HUES64 (cell line): ENCODE measurements around the gene B4GALNT2.

Experiments used
- H3K27ac ChIP-seq: 2 replicates; pipeline ENCODE4 v1.7.0; 2013; ENCODE audit warnings: low read depth, low read length, inconsistent platforms
- H3K27me3 ChIP-seq: 2 replicates; pipeline ENCODE4 v1.6.1; 2013; ENCODE audit warnings: mild to moderate bottlenecking, low read length; ENCODE audit not compliant: insufficient read depth
- H3K36me3 ChIP-seq: 2 replicates; pipeline ENCODE4 v1.6.1; 2013; ENCODE audit warnings: mild to moderate bottlenecking, low read length; ENCODE audit not compliant: insufficient read depth
- H3K4me1 ChIP-seq: 2 replicates; pipeline ENCODE4 v1.6.1; 2013; ENCODE audit warnings: mild to moderate bottlenecking, low read length, moderate library complexity; ENCODE audit not compliant: insufficient read depth
- H3K4me3 ChIP-seq: 2 replicates; pipeline ENCODE4 v1.5.1; 2013; ENCODE audit warnings: mild to moderate bottlenecking, low read length, moderate library complexity
- H3K9ac ChIP-seq: 2 replicates; pipeline ENCODE4 v1.6.1; 2013; ENCODE audit warnings: mild to moderate bottlenecking, low read depth, low read length
- H3K9me3 ChIP-seq: 2 replicates; pipeline ENCODE4 v1.6.1; 2013; ENCODE audit warnings: low read depth, low read length; ENCODE audit not compliant: insufficient read depth
- WGBS: fragments of 150-250, 120-280 bp; methylation state at CpG from one replicate; pipeline ENCODE4 v1.1.7; 2013; ENCODE audit warnings: missing lambda C conversion rate; 5-methylcytosine and 5-hydroxymethylcytosine counted together

Gene B4GALNT2

GRCh38 chr17:49197346-49197998 lies 64.9 kb downstream of the B4GALNT2 start:
- no peaks in the 10 kb centered on the region for H3K27me3 ChIP-seq
- H3K4me3 ChIP-seq = no peak overlapping the region
- no peaks in the 10 kb centered on the region for H3K36me3 ChIP-seq
- 73% methylated on average over 5 of the region's 5 CpGs for WGBS
- H3K4me1 ChIP-seq = no peaks in the 10 kb centered on the region
- H3K9ac ChIP-seq = no peak overlapping the region
- no peaks in the 10 kb centered on the region for H3K9me3 ChIP-seq
- H3K27ac ChIP-seq = no peak overlapping the region

GRCh38 chr17:49198211-49198610 lies 65.6 kb downstream of the B4GALNT2 start:
- Histone ChIP-seq H3K4me1 (no peaks in the 10 kb centered on the region), H3K4me3 (no peak overlapping the region), H3K27ac (no peak overlapping the region), H3K36me3 (no peaks in the 10 kb centered on the region), H3K9me3 (no peaks in the 10 kb centered on the region), H3K27me3 (no peaks in the 10 kb centered on the region), H3K9ac (no peak overlapping the region)
- 73% methylated on average over 2 of the region's 2 CpGs for WGBS

GRCh38 chr17:49200423-49201083 lies 68.0 kb downstream of the B4GALNT2 start:
- no peak overlapping the region for H3K4me3 ChIP-seq
- H3K9ac ChIP-seq = no peak overlapping the region
- H3K4me1 ChIP-seq = no peaks in the 10 kb centered on the region
- no peaks in the 10 kb centered on the region for H3K9me3 ChIP-seq
- WGBS = 90% methylated on average over 11 of the region's 13 CpGs
- no peaks in the 10 kb centered on the region for H3K36me3 ChIP-seq
- H3K27ac ChIP-seq = no peak overlapping the region
- no peaks in the 10 kb centered on the region for H3K27me3 ChIP-seq

- no peaks in the 10 kb centered on the region for H3K27me3 ChIP-seq
- 83% methylated on average over 8 of the region's 8 CpGs for WGBS
- H3K27ac ChIP-seq = no peak overlapping the region
- no peaks in the 10 kb centered on the region for H3K9me3 ChIP-seq
- no peaks in the 10 kb centered on the region for H3K4me1 ChIP-seq
- H3K9ac ChIP-seq = no peak overlapping the region
- H3K4me3 ChIP-seq = no peak overlapping the region
- H3K36me3 ChIP-seq = no peaks in the 10 kb centered on the region
These were observed 68.9 kb downstream of the B4GALNT2 start for GRCh38 chr17:49201481-49201927.

GRCh38 chr17:49203796-49204195 lies 71.2 kb downstream of the B4GALNT2 start:
- Histone ChIP-seq H3K9me3 (no peaks in the 10 kb centered on the region), H3K27me3 (no peaks in the 10 kb centered on the region), H3K4me3 (no peak overlapping the region), H3K4me1 (no peaks in the 10 kb centered on the region), H3K27ac (no peak overlapping the region), H3K36me3 (no peaks in the 10 kb centered on the region), H3K9ac (no peak overlapping the region)
- 84% methylated on average over 2 of the region's 2 CpGs for WGBS

- WGBS = 96% methylated on average over 2 of the region's 2 CpGs
- H3K27ac ChIP-seq = no peak overlapping the region
- no peaks in the 10 kb centered on the region for H3K27me3 ChIP-seq
- H3K4me3 ChIP-seq = no peak overlapping the region
- peaks cover 2% of the 10 kb centered on the region; the same call in 1 of the 2 replicates for H3K4me1 ChIP-seq
- H3K9me3 ChIP-seq = no peaks in the 10 kb centered on the region
- no peaks in the 10 kb centered on the region for H3K36me3 ChIP-seq
- H3K9ac ChIP-seq = no peak overlapping the region
These were observed 71.9 kb downstream of the B4GALNT2 start for GRCh38 chr17:49204516-49204915.

- Histone ChIP-seq H3K27me3 (no peaks in the 10 kb centered on the region), H3K36me3 (no peaks in the 10 kb centered on the region), H3K9me3 (no peaks in the 10 kb centered on the region), H3K27ac (no peak overlapping the region), H3K9ac (no peak overlapping the region), H3K4me3 (no peak overlapping the region), H3K4me1 (peaks cover 24% of the 10 kb centered on the region)
- WGBS = 86% methylated on average over 10 of the region's 10 CpGs
These were observed 76.5 kb downstream of the B4GALNT2 start for GRCh38 chr17:49209061-49209571.

GRCh38 chr17:49210158-49211029 lies 77.8 kb downstream of the B4GALNT2 start, which contains the start of the genes ABI3 and GNGT2:
Gene ABI3, plus strand, starts transcription at chr17:49210707. Its CDS starts 18 bp downstream, at chr17:49210725.
Gene GNGT2, minus strand, starts transcription at chr17:49210574. Its CDS starts 3,152 bp downstream, at chr17:49207422.
- Histone ChIP-seq H3K4me1 (peaks cover 24% of the 10 kb centered on the region), H3K4me3 (peak within 1 kb of the TSS; percentile 27), H3K36me3 (no peaks in the 10 kb centered on the region), H3K9me3 (no peaks in the 10 kb centered on the region), H3K27me3 (no peaks in the 10 kb centered on the region), H3K9ac (peak within 1 kb of the TSS; percentile 30; the same call in 1 of the 2 replicates), H3K27ac (peak within 1 kb of the TSS; percentile 53)
- WGBS = 40% methylated on average over 22 of the region's 22 CpGs

- 80% methylated on average over 5 of the region's 5 CpGs for WGBS
- Histone ChIP-seq H3K4me1 (peaks cover 30% of the 10 kb centered on the region), H3K4me3 (no peak overlapping the region), H3K36me3 (no peaks in the 10 kb centered on the region), H3K27ac (no peak overlapping the region), H3K9ac (no peak overlapping the region), H3K9me3 (no peaks in the 10 kb centered on the region), H3K27me3 (no peaks in the 10 kb centered on the region)
These were observed 80.8 kb downstream of the B4GALNT2 start for GRCh38 chr17:49213399-49213798.

- 83% methylated on average over 2 of the region's 2 CpGs for WGBS
- Histone ChIP-seq H3K36me3 (no peaks in the 10 kb centered on the region), H3K27ac (no peak overlapping the region), H3K4me1 (peaks cover 30% of the 10 kb centered on the region), H3K27me3 (no peaks in the 10 kb centered on the region), H3K4me3 (no peak overlapping the region), H3K9me3 (no peaks in the 10 kb centered on the region), H3K9ac (no peak overlapping the region)
These were observed 81.3 kb downstream of the B4GALNT2 start for GRCh38 chr17:49213847-49214246.
